Upper lobe of left lung (tissue), 4 donors: ENCODE measurements around the gene CLIP4.

Experiments
- CTCF ChIP-seq, 6 experiments: fragments of 450-650 bp in 4 of 6; fragments of 200-600 bp in 2 of 6; sonication (generic) in 2 of 6; IDR thresholded peaks; one replicate each; pipeline ENCODE4 v1.5.1; 2016 to 2019; ENCODE audit warnings: antibody characterized with exemption in 6 of 6
- POLR2A ChIP-seq, 4 donors: fragments of 450-650 bp; IDR thresholded peaks; one replicate each; pipeline ENCODE4 v1.5.1; 2016 to 2017; ENCODE audit warnings: antibody characterized with exemption in 4 of 4, mild to moderate bottlenecking in 2 of 4
- POLR2AphosphoS5 ChIP-seq, 2 donors: sonication (generic); formaldehyde crosslinking; IDR thresholded peaks; one replicate each; pipeline ENCODE4 v1.5.1; 2017; ENCODE audit warnings: antibody characterized with exemption in 2 of 2

GRCh38 chr2:29192526-29192925, 77.3 kb downstream of the CLIP4 start:
- TF ChIP-seq POLR2A (IDR thresholded peaks at IDR 0.05) (no peak), CTCF (IDR thresholded peaks at IDR 0.05) (no peak), POLR2AphosphoS5 (IDR thresholded peaks at IDR 0.05) (no peak)
